OCI-LY7 (cell line): ENCODE data around the gene ENTPD6. TPM values are rescaled to one million over a fixed set of nuclear protein-coding genes. Genes with fewer than 3 reads are reported as not detected.

Experiments used
- BruUV-seq: library from RNA; stranded (reverse); fragments of 400-500 nt; replicated peaks from 2 replicates; lab custom pipeline; 2021; lab: Mats Ljungman, UMichigan
- CTCF ChIA-PET: fragments of 300-600 bp; sonication (Branson Sonifier 250); formaldehyde crosslinking; loops from one replicate; lab custom pipeline; 2022; ENCODE audit warnings: antibody characterized with exemption; ENCODE audit not compliant: unreplicated experiment; lab: Charles Lee
- POLR2A ChIA-PET: fragments of 300-600 bp; sonication (Branson Sonifier 250); formaldehyde crosslinking; loops from one replicate; lab custom pipeline; 2022; ENCODE audit warnings: antibody characterized with exemption; lab: Charles Lee
- DNase-seq: peaks from one replicate; pipeline ENCODE4 v3.0.0-alpha.2; 2015; ENCODE audit warnings: low spot score
- H2AFZ ChIP-seq: fragments of 200-600 bp; sonication (generic), shearing (Covaris generic); 2 replicates; pipeline ENCODE4 v1.6.1; 2014; ENCODE audit warnings: mild to moderate bottlenecking, antibody characterized with exemption, low read length, moderate library complexity
- H3K27ac ChIP-seq: fragments of 200-600 bp; sonication (generic); 2 replicates; pipeline ENCODE4 v1.5.1; 2014; ENCODE audit warnings: mixed run types, low read depth, mild to moderate bottlenecking, moderate library complexity, low read length, inconsistent platforms; ENCODE audit not compliant: poor library complexity, severe bottlenecking
- H3K36me3 ChIP-seq: fragments of 200-600 bp; sonication (generic); 2 replicates; pipeline ENCODE4 v1.6.1; 2014; ENCODE audit warnings: mild to moderate bottlenecking, antibody characterized with exemption, low read length, moderate library complexity, mixed read lengths; ENCODE audit not compliant: insufficient read depth
- H3K4me1 ChIP-seq: fragments of 200-600 bp; sonication (generic); 2 replicates; pipeline ENCODE4 v1.5.1; 2014; ENCODE audit warnings: mild to moderate bottlenecking, low read length; ENCODE audit not compliant: insufficient read depth, poor library complexity, severe bottlenecking
- H3K4me2 ChIP-seq: fragments of 200-600 bp; sonication (generic); 2 replicates; pipeline ENCODE4 v1.6.1; 2014; ENCODE audit warnings: mild to moderate bottlenecking, low read length
- H3K4me3 ChIP-seq: fragments of 200-600 bp; sonication (generic); 2 replicates; pipeline ENCODE4 v1.5.1; 2014; ENCODE audit warnings: mild to moderate bottlenecking, low read depth, low read length; ENCODE audit not compliant: poor library complexity, severe bottlenecking
- H3K79me2 ChIP-seq: fragments of 200-600 bp; sonication (generic); 2 replicates; pipeline ENCODE4 v1.6.1; 2016; ENCODE audit warnings: low read depth, mild to moderate bottlenecking, low read length, moderate library complexity, mixed read lengths; ENCODE audit not compliant: insufficient read depth
- H3K9me2 ChIP-seq: fragments of 200-600 bp; sonication (generic); 2 replicates; pipeline ENCODE4 v1.6.1; 2016; ENCODE audit warnings: mild to moderate bottlenecking, low read length, mixed read lengths; ENCODE audit not compliant: insufficient read depth
- H3K9me3 ChIP-seq: fragments of 200-600 bp; sonication (generic); 2 replicates; pipeline ENCODE4 v1.6.1; 2014; ENCODE audit warnings: mild to moderate bottlenecking, mixed run types, low read length, mixed read lengths
- H4K20me1 ChIP-seq: fragments of 200-600 bp; sonication (generic); 2 replicates; pipeline ENCODE4 v1.6.1; 2014; ENCODE audit warnings: mild to moderate bottlenecking, antibody characterized with exemption, low read length, moderate library complexity, mixed read lengths; ENCODE audit not compliant: insufficient read depth
- CTCF ChIP-seq: fragments of 200-600 bp; sonication (generic); conservative IDR thresholded peaks from 2 replicates; pipeline ENCODE4 v1.5.1; 2014; ENCODE audit warnings: mild to moderate bottlenecking, antibody characterized with exemption, low read length, moderate library complexity, mixed read lengths
- EZH2phosphoT487 ChIP-seq: fragments of 200-600 bp; sonication (generic); IDR thresholded peaks from 2 replicates; pipeline ENCODE4 v1.6.1; 2018; ENCODE audit warnings: low read depth, borderline replicate concordance, mild to moderate bottlenecking, mixed run types, antibody characterized with exemption, low read length, moderate library complexity, mixed read lengths
- intact Hi-C: fragments of 100-400 bp; cut with micrococcal nuclease; formaldehyde crosslinking; loops from one replicate; pipeline ENCODE4 v1.10.0; 2022; ENCODE audit not compliant: unreplicated experiment
- total RNA-seq, 2 experiments: library from RNA; depleted of rRNA in 1 of 2; stranded (reverse); fragments of >200 nt in 1 of 2; shearing (Covaris generic) in 1 of 2; gene quantifications; 2 replicates each; pipeline ENCODE4 v1.2.3, GENCODE V29; 2014 to 2022

ENTPD6 gene
- total RNA-seq, 2 experiments from 2014 or later, result 4.2 TPM; not detected in 1

GRCh38 chr20:25251558-25251957, 56.0 kb downstream of the ENTPD6 start:
- ChIA-PET CTCF (no interaction called here), POLR2A (interaction anchor here (1.2 kb wide), 1 partner anchor 198 kb away, joined by 3 read pairs; no protein-coding TSS in a partner anchor)
- H3K79me2 ChIP-seq, result no peaks in the 10 kb centered on the region
- H2AFZ ChIP-seq, result no peak overlapping the region
- H3K4me3 ChIP-seq, result no peak overlapping the region
- no peaks in the 10 kb centered on the region for H3K9me2 ChIP-seq
- peaks cover 23% of the 10 kb centered on the region for H3K4me1 ChIP-seq
- H3K4me2 ChIP-seq, result no peak overlapping the region
- intact Hi-C loops, result no loop called here
- H4K20me1 ChIP-seq, result peaks cover 13% of the 10 kb centered on the region
- no peaks in the 10 kb centered on the region for H3K36me3 ChIP-seq
- no peak overlapping the region for H3K27ac ChIP-seq
- no peak for DNase-seq
- TF ChIP-seq EZH2phosphoT487, result no peak
- no peak for TF ChIP-seq CTCF
- no peaks in the 10 kb centered on the region for H3K9me3 ChIP-seq
- no TSS peak for BruUV-seq

GRCh38 chr20:25252230-25252651, 56.7 kb downstream of the ENTPD6 start:
- no peak overlapping the region for H3K27ac ChIP-seq
- no peak overlapping the region for H3K4me2 ChIP-seq
- peaks cover 13% of the 10 kb centered on the region for H4K20me1 ChIP-seq
- H3K4me3 ChIP-seq, result no peak overlapping the region
- DNase-seq, result no peak
- no peaks in the 10 kb centered on the region for H3K9me2 ChIP-seq
- intact Hi-C loops, result no loop called here
- no peaks in the 10 kb centered on the region for H3K36me3 ChIP-seq
- H3K9me3 ChIP-seq, result no peaks in the 10 kb centered on the region
- BruUV-seq, result no TSS peak
- no peak overlapping the region for H2AFZ ChIP-seq
- POLR2A ChIA-PET, result interaction anchor here (1.2 kb wide), 1 partner anchor 199 kb away, joined by 3 read pairs; no protein-coding TSS in a partner anchor
- H3K4me1 ChIP-seq, result peaks cover 16% of the 10 kb centered on the region
- CTCF ChIA-PET, result no interaction called here
- no peaks in the 10 kb centered on the region for H3K79me2 ChIP-seq
- TF ChIP-seq EZH2phosphoT487 (no peak), CTCF (no peak)

GRCh38 chr20:25252686-25253421, 57.3 kb downstream of the ENTPD6 start:
- TF ChIP-seq CTCF, result no peak
- no peak for TF ChIP-seq EZH2phosphoT487
- peaks cover 11% of the 10 kb centered on the region for H3K4me1 ChIP-seq
- DNase-seq, result no peak
- intact Hi-C loops, result no loop called here
- no TSS peak for BruUV-seq
- H3K79me2 ChIP-seq, result no peaks in the 10 kb centered on the region
- no peaks in the 10 kb centered on the region for H3K36me3 ChIP-seq
- CTCF ChIA-PET, result no interaction called here
- H3K27ac ChIP-seq, result no peak overlapping the region
- POLR2A ChIA-PET, result interaction anchor here (1.2 kb wide), 1 partner anchor 200 kb away, joined by 3 read pairs; no protein-coding TSS in a partner anchor
- H4K20me1 ChIP-seq, result peaks cover 13% of the 10 kb centered on the region
- no peak overlapping the region for H3K4me2 ChIP-seq
- no peak overlapping the region for H2AFZ ChIP-seq
- no peaks in the 10 kb centered on the region for H3K9me2 ChIP-seq
- no peak overlapping the region for H3K4me3 ChIP-seq
- H3K9me3 ChIP-seq, result no peaks in the 10 kb centered on the region
